Kidney (tissue), 14 donors: ENCODE measurements around the gene ADGRV1. TPM values are rescaled to one million over a fixed set of nuclear protein-coding genes. Genes with fewer than 3 reads are reported as not detected.

Experiments
- DNase-seq, 5 donors: peaks; one replicate each; pipeline ENCODE4 v3.0.0-alpha.2; 2013 to 2020
- FAIRE-seq: peaks from 2 replicates; lab custom pipeline; 2012; peaks lifted over from hg19 to GRCh38; lab: Jason Lieb, UNC
- H3K27ac ChIP-seq, 2 donors: one replicate each; pipeline ENCODE4 v1.7.0; 2013; ENCODE audit warnings: low read depth in 2 of 2, low read length in 2 of 2, inconsistent platforms in 1 of 2
- H3K27me3 ChIP-seq: one replicate; pipeline ENCODE4 v1.7.1; 2013; ENCODE audit warnings: low read length, inconsistent platforms; ENCODE audit not compliant: control insufficient read depth, insufficient read depth
- H3K36me3 ChIP-seq, 3 donors: one replicate each; pipeline versions ENCODE4 v1.7.0 to v1.7.1; 2013; ENCODE audit warnings: low read length in 3 of 3, control low read depth in 1 of 3, inconsistent platforms in 1 of 3; ENCODE audit not compliant: insufficient read depth in 3 of 3, control insufficient read depth in 2 of 3
- H3K4me1 ChIP-seq, 3 donors: one replicate each; pipeline versions ENCODE4 v1.7.0 to v1.7.1; 2013; ENCODE audit warnings: low read length in 3 of 3, inconsistent platforms in 1 of 3, low read depth in 1 of 3; ENCODE audit not compliant: control insufficient read depth in 2 of 3, insufficient read depth in 2 of 3
- H3K4me3 ChIP-seq, 3 donors: one replicate each; pipeline versions ENCODE4 v1.7.0 to v1.8.1; 2013; ENCODE audit warnings: low read length in 3 of 3, control low read depth in 1 of 3, inconsistent platforms in 1 of 3
- H3K9ac ChIP-seq, 3 donors: one replicate each; pipeline versions ENCODE4 v1.7.0 to v1.7.1; 2013; ENCODE audit warnings: low read length in 3 of 3, control low read depth in 1 of 3, inconsistent platforms in 1 of 3
- H3K9me3 ChIP-seq, 3 donors: one replicate each; pipeline versions ENCODE4 v1.7.0 to v1.7.1; 2013; ENCODE audit warnings: low read length in 3 of 3, control low read depth in 1 of 3, inconsistent platforms in 1 of 3; ENCODE audit not compliant: control insufficient read depth in 2 of 3, insufficient read depth in 1 of 3
- CTCF ChIP-seq: IDR thresholded peaks from 3 replicates; pipeline ENCODE4 v1.5.1; 2012; ENCODE audit warnings: mild to moderate bottlenecking, moderate library complexity, borderline replicate concordance; ENCODE audit not compliant: insufficient read depth; ENCODE audit errors: extremely low read depth
- intact Hi-C: fragments of 100-400 bp; cut with DNase I; formaldehyde crosslinking; loops from one replicate; pipeline ENCODE4 v1.11.1; 2022
- polyA plus RNA-seq: library from polyadenylated mRNA; stranded (reverse); fragments of 350-450 nt; fragmentation: Illumina TruSeq; extraction: RNeasy Lipid Tissue Mini Kit (QIAGEN cat#74804); gene quantifications from one replicate; pipeline ENCODE4 v1.2.3, GENCODE V29; 2014; ENCODE audit warnings: low read depth, low replicate concordance; ENCODE audit not compliant: insufficient read depth
- total RNA-seq: library from RNA; stranded (reverse); fragmentation: NEBNext Ultra II Directional; extraction: Animal tissue kit (Norgen Biotek cat#: 25700); gene quantifications from one replicate; pipeline ENCODE4 v1.2.1, GENCODE V29; 2021
- donor health status: control.
- donor health status: control.
- donor health status: control.
- donor health status: control.
- donor health status: control.
- donor health status: DM: yes; HTN: yes; CAD: no.
- donor health status: Normal renal cell carcinoma (clear cell type).

ADGRV1 gene
- total and polyA plus RNA-seq, 2 donors from 2014 or later = 7.0 to 7.3 TPM

- H3K4me3 ChIP-seq = no peak overlapping the region
- intact Hi-C loops = loop anchor here (10.0 kb wide), 1 partner anchor 281 kb away; the partner anchor contains the start of gene ARRDC3
- peaks cover 0 to 7% (median 2%) of the 10 kb centered on the region in 3 donors for H3K4me1 ChIP-seq
- no peaks in the 10 kb centered on the region for H3K9me3 ChIP-seq
- no peak overlapping the region for H3K27ac ChIP-seq
- no peaks in the 10 kb centered on the region for H3K36me3 ChIP-seq
- no peak for FAIRE-seq
- H3K9ac ChIP-seq = no peak overlapping the region
- TF ChIP-seq CTCF = no peak
- no peaks in the 10 kb centered on the region for H3K27me3 ChIP-seq
- DNase-seq = no peak
Observed at GRCh38 chr5:91103353-91104061, 544.9 kb downstream of the ADGRV1 start.

GRCh38 chr5:91104062-91104448 is 545.5 kb downstream of the ADGRV1 start:
- H3K9me3 ChIP-seq = no peaks in the 10 kb centered on the region
- H3K4me3 ChIP-seq = no peak overlapping the region
- no peak overlapping the region for H3K27ac ChIP-seq
- intact Hi-C loops = loop anchor here (10.0 kb wide), 1 partner anchor 281 kb away; the partner anchor contains the start of gene ARRDC3
- no peak for DNase-seq
- no peak overlapping the region for H3K9ac ChIP-seq
- FAIRE-seq = no peak
- peaks cover 0 to 7% (median 2%) of the 10 kb centered on the region in 3 donors for H3K4me1 ChIP-seq
- no peak for TF ChIP-seq CTCF
- H3K36me3 ChIP-seq = no peaks in the 10 kb centered on the region
- no peaks in the 10 kb centered on the region for H3K27me3 ChIP-seq

GRCh38 chr5:91106842-91107511 is 548.4 kb downstream of the ADGRV1 start:
- H3K9ac ChIP-seq = no peak overlapping the region
- H3K9me3 ChIP-seq = no peaks in the 10 kb centered on the region
- H3K4me3 ChIP-seq = no peak overlapping the region
- no peak for DNase-seq
- H3K27ac ChIP-seq = peak overlapping the region in 1 of 2 donors; percentile 3
- H3K36me3 ChIP-seq = no peaks in the 10 kb centered on the region
- no peaks in the 10 kb centered on the region for H3K27me3 ChIP-seq
- H3K4me1 ChIP-seq = peaks cover 0 to 5% (median 0%) of the 10 kb centered on the region in 3 donors
- no peak for TF ChIP-seq CTCF
- FAIRE-seq = no peak
- intact Hi-C loops = loop anchor here (10.0 kb wide), 1 partner anchor 278 kb away; the partner anchor contains the start of gene ARRDC3
